HG03521 (cell line): ENCODE data around the gene ARL6IP4.
A peak's percentile ranks its signal among the peaks of the same experiment; 100 is the strongest.
"Not testable (repeated sequence)": the region's sequence is repeated elsewhere in the genome, so short reads cannot be mapped to it uniquely, and the experiment has no call there.

Experiments used
- ATAC-seq: cut with Tn5 transposase; IDR thresholded peaks from one replicate; pipeline ENCODE4 v1.9.1; 2021; ENCODE audit warnings: mild to moderate bottlenecking, moderate library complexity; ENCODE audit not compliant: unreplicated experiment

The ARL6IP4 gene

GRCh38 chr12:122980183-122981035 lies at the start of gene ARL6IP4:
Gene ARL6IP4 (plus strand): TSS chr12:122980681. CDS start chr12:122981140, 459 bp downstream.
- peak; percentile 55 for ATAC-seq

DNA sequence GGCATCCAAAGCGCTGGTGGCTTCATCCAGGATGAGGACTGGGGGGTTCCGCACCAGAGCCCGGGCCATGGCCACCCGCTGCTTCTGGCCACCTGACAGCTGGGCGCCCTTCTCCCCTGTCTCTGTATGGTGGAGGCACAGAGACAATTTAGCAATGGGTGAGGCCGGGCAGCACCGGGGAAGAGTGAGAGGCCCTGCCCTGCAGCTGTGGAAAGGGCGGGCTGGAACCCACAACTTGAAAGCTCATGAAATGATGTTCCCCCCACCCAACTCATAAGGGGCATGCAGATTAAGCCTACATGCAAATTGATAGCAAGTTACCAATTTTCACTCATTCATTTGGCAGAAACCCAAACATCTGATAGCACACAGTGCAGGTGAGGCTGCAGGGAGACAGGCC lies 48.3 kb upstream of the ARL6IP4 start:
- no peak for ATAC-seq

- no peak for ATAC-seq
Measured at GRCh38 chr12:122934722-122935121, 45.8 kb upstream of the ARL6IP4 start.

GRCh38 chr12:122935318-122935717 lies 45.2 kb upstream of the ARL6IP4 start:
- ATAC-seq, result no peak

DNA sequence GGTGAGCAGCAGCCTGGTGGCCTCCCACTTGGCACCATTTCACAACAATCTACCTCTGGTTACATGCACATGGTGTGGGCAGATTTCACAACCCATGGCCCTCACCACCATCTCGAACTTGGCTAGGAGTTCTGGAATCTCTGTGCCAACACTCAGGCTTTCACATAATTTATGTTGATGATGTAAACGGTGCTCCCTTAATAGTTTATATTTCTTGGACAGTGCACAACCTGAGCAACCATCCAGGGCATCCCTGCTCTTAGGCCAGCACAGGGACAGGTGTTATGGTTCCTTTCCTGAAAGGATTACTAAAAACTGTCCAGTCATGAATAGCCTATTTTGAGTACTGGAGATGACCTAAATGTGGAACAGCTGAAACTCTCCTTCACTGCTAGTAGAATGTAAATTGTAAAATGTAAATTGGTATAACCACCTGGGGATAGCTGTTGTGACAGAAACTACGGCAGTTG lies 42.8 kb upstream of the ARL6IP4 start:
- ATAC-seq, result no peak

GRCh38 chr12:122939125-122939524 lies 41.4 kb upstream of the ARL6IP4 start:
- ATAC-seq, result no peak

DNA sequence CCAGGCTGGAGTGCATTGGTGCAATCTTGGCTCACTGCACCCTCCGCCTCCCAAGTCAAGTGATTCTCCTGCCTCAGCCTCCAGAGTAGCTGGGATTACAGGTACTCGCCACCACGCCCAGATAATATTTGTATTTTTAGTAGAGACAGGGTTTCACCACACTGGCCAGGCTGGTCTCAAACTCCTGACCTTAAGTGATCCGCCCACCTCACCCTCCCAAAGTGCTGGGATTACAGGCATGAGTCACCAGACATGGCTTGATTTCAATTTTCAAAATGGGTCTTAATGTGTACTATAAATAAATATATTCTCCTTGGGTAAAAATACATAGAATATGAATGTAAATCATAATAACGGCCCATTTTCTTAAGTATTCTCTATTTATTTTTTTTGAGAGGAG lies 39.1 kb upstream of the ARL6IP4 start:
- ATAC-seq, result not testable (repeated sequence)

DNA sequence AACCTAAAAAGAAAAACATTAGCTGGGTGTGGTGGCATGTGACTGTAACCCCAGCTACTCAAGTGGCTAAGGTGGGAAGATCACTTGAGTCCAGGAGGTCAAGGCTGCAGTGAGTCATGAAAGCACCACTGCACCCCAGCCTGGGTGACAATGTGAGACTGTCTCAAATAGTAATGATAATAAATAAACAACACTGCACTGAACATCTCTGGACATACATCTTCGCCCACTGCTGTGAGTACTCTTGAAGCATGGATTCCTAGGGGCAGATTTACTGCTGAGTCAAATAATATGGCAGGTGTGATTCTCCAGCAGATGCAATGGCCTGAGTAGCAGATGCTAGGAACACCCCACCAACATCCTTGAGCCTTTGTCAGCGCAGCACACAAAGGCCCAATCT lies 37.8 kb upstream of the ARL6IP4 start:
- no peak for ATAC-seq

DNA sequence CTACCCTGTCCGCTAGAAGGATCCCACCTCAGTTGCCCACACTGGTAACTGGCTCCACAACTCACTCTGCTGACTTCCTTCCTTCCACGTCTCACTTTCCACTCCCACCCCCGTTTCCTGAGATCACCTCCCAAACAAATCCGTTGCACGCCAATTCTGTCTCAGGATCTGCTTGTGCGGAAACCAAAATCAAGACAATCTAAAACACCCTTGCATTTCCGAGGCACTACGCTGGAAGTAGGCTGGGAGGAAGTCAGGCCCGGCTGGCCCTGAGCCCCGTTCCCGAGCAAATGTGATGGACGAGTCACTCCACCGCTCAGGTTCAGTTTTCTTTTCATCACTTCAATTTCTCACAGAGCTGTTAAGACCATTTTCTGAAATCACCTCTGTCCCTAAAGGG lies 37.3 kb upstream of the ARL6IP4 start:
- no peak for ATAC-seq

GRCh38 chr12:122944605-122945592 lies 35.6 kb upstream of the ARL6IP4 start:
- no peak for ATAC-seq

GRCh38 chr12:122946690-122947341 lies 33.7 kb upstream of the ARL6IP4 start:
- ATAC-seq, result peak; percentile 42

GRCh38 chr12:122947352-122947792 lies 33.1 kb upstream of the ARL6IP4 start:
- ATAC-seq, result peak; percentile 9

DNA sequence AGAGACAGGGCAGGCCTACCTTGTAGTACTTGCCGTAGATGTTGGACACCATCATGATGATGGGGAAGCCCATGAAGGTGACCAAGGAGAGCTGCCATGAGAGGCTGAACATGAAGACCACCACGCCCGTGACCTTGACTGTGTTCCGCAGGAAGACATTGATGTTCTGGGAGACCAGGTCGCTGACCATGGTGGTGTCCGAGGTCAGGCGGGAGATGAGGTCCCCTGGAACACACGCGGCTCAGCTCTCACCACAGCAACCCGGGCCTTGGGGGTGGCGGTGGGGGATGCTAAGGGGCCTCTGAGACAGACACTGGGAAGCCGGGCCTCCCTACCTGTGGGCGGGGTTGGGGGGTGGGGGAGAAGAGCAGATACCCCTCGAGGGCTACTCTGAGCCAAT lies 31.9 kb upstream of the ARL6IP4 start:
- no peak for ATAC-seq

- ATAC-seq, result no peak
Measured at GRCh38 chr12:122949405-122949804, 31.1 kb upstream of the ARL6IP4 start.

DNA sequence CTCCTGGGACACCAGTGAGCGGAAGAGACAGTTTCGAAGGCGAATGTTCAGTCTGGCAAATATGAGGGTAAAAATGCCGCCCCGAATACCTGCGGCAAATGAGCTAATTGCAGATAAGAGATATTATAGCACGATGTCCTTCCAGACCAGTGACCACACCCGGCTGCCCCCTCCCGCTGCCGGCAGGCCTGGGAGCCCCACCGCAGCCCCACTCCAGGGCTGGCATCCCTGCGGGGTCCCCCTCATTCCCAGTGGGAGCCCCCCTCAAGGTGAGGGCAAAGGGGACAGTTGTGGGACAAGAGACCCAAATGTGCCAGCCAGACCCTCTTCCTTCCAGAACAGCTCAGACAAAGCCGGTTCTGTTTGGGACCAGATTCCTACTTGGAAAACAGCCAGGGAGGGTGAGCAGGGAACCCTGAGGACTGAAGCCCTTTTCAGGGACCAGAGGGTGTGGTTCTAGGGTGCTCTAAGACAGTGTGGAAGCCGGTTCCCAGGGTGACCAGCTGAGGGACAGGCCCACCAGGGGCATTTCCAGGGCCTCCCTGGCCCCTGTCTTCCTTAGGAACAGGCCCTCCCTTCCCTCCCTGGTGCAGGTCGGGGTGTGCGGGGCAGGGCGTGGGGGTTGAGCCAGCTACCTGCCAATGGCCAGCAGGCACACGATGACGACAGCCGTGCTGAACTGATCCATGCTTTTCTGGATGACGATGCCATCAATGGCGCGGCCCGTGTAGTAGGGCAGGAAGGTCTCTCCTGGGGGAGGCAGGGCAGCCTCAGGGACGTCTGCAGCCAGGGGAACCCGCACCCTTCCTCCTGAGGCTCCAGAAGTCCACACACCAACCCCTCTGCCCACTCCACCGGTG lies 30.4 kb upstream of the ARL6IP4 start:
- no peak for ATAC-seq

DNA sequence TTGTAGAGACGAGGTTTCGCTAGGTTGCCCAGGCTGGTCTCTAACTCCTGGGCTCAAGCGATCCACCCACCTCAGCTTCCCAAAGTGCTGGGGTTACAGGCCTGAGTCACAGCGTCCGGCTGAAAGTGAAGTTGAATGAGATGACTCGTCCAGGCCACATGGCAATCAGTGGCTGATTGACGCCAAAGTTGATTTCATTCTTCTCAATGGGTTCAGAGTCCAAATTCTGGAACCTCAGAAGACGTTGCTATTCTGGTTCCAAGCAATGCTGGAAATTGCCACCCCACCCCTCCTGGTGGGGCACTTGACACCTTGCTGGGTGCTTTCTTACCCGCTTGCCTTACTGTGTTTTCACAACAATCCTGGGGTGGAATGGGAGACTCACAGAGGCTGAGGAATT lies 29.1 kb upstream of the ARL6IP4 start:
- ATAC-seq, result no peak

DNA sequence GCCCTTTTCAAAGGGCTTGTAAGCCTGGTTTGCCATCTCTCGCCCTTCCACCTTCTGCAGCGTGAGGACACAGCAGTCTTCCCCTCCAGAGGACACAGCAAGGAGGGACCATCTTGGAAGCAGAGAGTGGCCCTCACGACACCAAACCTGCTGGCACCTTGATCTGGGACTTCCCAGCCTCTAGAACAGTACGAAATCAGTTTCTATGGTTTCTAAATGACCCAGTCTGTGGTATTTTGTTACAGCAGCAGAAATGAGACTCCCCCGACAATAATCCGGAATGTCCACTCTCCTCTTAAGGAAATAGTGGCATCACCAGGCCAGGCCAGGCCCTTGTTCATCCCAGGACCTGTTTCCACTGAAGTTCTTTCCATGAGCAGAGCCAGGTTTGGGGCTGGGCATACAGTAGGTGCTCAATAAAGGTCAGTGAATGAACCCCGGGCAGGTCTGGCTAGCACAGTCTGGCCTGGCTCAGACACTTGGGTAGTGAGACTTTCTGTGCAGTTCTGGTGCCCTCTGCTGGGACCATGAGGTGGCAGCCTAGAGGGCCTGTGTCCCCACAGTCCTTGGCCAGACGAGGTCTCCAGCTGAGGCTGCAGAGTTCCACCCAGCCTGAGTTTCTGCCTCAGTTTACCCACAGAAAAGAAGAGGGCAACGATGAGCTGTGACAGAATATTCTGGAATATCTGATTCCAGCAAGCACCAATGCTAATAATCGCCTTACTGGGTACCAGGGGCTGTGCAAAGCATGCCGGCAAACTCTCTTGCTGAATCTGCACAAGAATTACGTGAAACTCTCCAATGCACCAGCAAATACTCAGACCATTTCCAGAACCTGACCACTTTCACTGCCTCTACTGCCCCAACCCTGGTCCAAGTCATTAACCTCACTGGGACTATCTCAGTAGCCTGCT lies 28.2 kb upstream of the ARL6IP4 start:
- no peak for ATAC-seq

DNA sequence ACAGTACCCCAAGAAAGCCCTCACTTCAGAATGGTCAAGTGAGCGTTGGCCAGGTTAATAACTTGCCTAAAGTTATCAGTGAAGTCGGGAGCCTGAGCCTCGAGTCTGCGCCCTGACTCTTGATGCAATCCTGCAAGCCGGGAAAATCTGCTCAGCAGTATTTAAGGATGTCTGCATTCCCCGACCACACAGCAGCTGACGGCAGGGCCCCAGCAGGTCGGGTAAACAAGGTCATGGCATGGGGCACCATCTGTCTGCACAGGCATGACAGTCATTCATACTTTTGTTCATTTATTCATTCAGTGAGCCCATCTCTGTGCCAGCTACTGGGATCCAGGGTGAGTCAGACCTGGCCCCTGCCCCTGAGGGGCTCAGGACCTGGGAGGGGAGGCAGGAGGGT lies 25.3 kb upstream of the ARL6IP4 start:
- no peak for ATAC-seq

DNA sequence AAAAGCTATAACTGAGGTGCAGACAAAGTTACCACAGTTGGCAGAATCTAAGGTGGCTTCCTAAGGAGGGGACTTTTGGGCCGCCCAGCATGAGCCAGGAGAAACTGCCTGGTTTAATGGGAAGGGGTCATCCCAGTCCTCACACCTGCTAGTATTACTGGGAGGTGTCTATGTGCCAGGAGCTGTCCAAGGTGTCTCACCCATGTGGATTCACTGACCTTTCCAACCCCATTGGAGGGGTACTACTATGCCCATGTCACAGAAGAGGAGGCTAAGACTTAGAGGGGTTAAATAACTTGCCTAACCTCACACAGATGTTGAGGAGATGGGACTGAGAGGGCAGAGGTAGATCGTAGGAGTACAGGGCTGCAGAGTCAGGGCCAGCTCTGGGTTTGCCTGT lies 24.4 kb upstream of the ARL6IP4 start:
- ATAC-seq, result no peak
